ENCODE results near the gene NOS1AP. TPM values are rescaled to one million over a fixed set of nuclear protein-coding genes. Genes with fewer than 3 reads are reported as not detected.
A peak's percentile ranks its signal among the peaks of the same experiment; 100 is the strongest.

NOS1AP gene
- total RNA-seq, 1 donor from 2014 or later: 0.62 TPM

GRCh38 chr1:162285149-162285561 is 215.7 kb downstream of the NOS1AP start:
- peak; percentile 51 for DNase-seq (ENCODE audit: low read depth)

- no peak for DNase-seq (ENCODE audit: low read depth)
Observed at GRCh38 chr1:162291000-162291399, 221.5 kb downstream of the NOS1AP start.

DNA sequence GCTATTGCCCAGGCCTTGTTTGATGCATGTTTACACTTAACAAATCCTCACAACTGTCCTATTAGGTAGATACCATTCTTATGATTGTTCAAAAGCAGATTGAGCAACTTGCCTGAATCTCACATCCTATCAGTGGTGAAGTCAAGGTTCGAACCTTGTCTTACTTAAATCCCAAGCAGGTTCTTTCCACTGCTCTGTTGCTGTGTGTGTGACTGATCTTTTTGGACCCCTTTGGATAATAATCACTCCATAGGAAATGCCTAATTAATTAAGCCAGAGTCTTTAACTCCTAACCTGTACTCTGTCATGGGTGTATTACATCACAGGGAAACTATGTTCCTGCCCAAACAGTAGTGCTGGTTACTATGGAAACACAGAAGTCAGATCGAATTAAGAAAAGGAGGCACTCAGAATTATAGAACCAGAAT is 222.9 kb downstream of the NOS1AP start:
- DNase-seq (ENCODE audit: low read depth): no peak

DNA sequence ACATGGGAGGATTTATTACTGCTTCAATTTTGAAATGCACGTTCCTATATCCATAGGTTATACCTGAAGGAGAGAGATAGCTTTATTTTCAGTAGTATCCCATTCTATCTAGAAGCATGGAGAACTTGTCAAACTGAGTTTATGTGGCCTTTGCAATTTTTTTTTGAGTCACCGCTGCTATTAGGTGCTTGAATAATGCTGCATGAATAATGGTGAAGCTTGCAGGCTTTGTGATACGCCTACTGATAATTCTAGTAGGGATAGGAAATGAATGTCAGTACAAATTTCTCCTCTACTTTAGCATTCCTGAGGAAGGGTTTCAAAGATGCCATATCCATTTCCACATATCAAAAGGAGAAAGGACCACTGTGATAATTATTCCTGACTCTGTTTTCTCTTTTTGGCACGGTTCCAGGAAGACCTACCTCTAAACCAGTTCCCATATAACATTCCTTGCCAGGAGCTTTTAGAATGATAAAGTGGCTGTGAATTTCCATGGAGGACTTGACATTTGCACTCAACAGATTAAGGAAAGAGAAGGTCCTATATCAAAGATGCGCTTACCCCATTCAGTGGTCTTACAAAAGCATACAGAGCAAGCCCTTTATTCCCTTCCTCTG is 223.7 kb downstream of the NOS1AP start:
- no peak for DNase-seq (ENCODE audit: low read depth)

- DNase-seq (ENCODE audit: low read depth): no peak
Observed at GRCh38 chr1:162294015-162294414, 224.5 kb downstream of the NOS1AP start.

DNA sequence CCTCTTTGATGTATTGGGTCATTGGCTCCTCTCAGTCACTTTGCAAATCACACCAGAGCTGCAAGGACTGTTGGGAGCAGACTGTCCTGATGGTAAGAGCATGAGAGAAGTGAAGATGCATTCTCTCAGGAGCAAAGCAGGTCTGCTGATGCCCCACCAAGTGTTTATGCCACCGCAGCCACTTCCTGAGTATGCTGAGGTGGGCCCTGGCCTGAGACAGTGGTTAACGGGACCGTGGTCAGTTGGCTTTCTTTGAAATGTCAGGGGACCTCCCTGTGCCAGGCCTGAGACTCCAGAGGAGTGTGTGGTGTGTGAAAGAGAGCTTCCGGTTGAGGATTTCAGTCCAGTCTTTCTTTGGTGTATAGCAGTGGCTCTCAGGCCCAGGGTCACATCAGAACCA is 227.7 kb downstream of the NOS1AP start:
- DNase-seq (ENCODE audit: low read depth): no peak

- no peak for DNase-seq (ENCODE audit: low read depth)
Observed at GRCh38 chr1:162298266-162298665, 228.8 kb downstream of the NOS1AP start.

DNA sequence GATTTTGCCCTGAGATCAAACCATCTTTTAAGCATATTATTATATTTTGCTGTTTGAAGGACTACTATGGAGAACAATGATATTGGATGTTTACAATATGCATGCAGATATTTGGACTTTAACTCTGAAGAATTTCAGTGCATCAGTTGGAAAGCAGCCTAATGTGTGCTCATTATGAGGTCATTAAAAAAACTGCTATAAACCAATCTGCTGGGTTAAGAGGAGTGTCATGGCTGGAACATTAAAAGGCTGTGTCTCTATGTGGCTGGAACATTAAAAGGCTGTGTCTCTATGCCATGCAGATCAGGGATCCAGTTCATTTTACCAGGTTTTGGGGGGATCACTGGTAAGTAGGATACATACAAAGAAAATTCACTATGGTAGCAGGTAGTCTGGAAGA is 229.5 kb downstream of the NOS1AP start:
- no peak for DNase-seq (ENCODE audit: low read depth)

DNA sequence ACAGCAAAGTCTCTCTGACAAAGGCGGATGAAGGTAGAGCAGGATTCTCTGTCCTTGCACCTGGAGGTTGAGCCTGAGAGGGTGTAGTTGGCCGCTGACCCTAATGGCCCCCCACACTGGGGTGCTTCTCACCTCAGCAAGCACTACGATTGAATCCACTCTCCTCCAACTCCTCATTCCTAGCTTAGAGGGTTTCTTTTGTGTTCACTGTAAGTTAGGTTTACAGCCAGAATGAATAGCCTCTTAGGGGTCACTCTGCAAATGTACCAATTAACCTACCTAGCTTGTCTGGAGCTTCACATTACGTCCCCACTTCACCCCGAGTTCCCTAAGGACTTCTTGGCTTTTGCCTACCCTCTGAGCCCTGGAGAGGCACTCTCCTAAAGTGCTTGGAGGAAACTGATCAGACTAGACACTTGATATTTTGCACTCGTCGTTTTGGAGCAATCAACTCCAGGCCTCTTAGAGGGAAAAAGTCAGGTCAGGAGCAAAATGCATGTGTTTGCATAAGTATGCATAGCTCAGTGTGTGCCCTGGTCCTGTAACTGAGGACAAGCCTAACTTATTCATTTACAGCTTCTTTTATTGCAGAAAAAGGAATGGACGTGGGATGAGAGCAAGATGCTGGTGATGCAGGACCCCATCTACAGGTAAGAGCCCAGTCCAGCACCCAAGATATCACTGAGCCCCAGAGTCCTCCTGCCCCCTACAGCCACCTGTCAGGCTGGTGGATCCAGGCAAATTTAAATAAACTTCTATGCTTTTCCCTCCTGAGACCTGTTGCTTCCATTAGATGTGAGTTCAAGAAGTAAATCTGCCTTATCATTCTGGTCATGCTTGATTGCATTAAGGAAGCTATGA is 230.8 kb downstream of the NOS1AP start:
- DNase-seq (ENCODE audit: low read depth): no peak

GRCh38 chr1:162301696-162302095 is 232.2 kb downstream of the NOS1AP start:
- DNase-seq (ENCODE audit: low read depth): no peak

GRCh38 chr1:162302306-162303003 is 233.0 kb downstream of the NOS1AP start:
- DNase-seq (ENCODE audit: low read depth): no peak

- DNase-seq (ENCODE audit: low read depth): no peak
Observed at GRCh38 chr1:162303004-162303344, 233.5 kb downstream of the NOS1AP start.

- DNase-seq (ENCODE audit: low read depth): no peak
Observed at GRCh38 chr1:162304736-162305135, 235.2 kb downstream of the NOS1AP start.

GRCh38 chr1:162305969-162306368 is 236.5 kb downstream of the NOS1AP start:
- DNase-seq (ENCODE audit: low read depth): peak; percentile 80

DNA sequence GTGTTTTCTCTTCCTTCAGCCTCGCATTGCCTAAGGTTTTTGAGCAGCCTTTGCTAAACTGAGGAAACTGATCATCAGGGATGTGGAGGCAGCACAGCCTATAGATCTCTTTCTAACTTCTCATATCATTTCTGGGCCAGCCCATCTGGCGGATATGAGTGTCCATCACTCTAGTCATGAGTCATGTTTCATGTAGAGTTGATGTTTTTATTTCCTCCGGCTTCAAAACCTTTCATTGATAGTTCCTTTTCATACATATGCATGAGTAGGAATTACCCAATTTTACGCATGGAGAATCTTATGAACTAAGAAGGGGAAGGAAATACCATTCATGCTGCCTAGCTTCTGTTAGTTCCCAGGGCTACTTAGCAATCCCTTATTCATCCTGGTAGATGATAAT is 240.8 kb downstream of the NOS1AP start:
- no peak for DNase-seq (ENCODE audit: low read depth)

DNA sequence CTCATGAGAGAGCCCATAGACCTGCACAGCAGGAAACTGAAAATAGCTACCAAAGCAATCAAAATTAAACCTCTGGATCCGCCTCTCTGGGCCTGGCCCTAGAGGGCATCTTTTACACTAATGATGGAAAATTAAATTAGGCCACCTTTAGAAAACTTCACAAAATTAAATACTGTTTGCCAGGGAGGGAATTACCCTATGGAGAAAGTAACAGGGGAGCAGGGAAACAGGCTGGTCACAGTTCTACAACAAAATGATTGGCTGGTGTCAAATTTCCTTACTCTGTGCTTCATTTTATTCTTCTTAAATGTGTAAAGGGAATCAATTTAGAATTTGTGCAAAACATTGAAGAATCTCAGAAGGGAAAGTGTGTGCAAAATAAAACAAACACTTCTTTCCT is 244.7 kb downstream of the NOS1AP start:
- no peak for DNase-seq (ENCODE audit: low read depth)

- DNase-seq (ENCODE audit: low read depth): no peak
Observed at GRCh38 chr1:162315673-162316072, 246.2 kb downstream of the NOS1AP start.

DNA sequence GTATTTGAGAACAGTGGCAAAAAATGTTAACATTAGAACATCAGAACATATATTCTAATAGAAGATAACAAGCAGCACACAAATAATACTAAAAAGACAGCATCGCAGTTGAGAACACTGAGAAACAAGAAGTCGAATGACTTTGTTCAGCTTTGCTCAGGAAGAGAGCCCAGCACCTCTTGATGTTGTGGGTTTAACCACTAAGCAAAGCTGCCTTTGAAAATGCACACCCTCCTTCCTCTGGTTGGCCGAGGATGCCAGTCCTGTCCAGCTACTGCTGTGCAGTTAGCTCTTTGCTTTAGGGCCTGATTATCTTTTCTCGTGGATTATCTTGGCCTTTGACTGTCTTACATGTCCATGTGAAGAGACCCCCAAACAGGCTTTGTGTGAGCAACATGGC is 246.7 kb downstream of the NOS1AP start:
- DNase-seq (ENCODE audit: low read depth): no peak

DNA sequence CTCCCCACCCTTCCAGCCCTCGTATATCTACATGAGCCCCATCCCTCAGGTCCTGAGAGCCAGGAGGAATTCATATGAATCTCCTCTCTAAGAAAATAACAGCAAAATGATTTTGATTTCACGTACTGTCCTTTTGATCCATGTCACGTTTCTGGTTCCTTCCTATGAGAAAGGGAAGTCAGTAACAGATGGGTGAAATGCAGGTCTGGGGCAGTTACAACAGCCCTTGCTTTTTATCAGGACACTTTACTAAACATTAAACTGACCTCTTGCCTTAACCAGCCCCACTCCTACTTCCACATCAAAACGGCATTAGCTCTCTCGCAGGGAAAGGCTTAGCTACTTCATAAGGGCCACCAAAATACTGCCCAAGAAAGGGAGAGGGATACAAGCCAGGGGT is 248.1 kb downstream of the NOS1AP start:
- no peak for DNase-seq (ENCODE audit: low read depth)

GRCh38 chr1:162319493-162320175 is 250.1 kb downstream of the NOS1AP start:
- peak; percentile 76 for DNase-seq (ENCODE audit: low read depth)

DNA sequence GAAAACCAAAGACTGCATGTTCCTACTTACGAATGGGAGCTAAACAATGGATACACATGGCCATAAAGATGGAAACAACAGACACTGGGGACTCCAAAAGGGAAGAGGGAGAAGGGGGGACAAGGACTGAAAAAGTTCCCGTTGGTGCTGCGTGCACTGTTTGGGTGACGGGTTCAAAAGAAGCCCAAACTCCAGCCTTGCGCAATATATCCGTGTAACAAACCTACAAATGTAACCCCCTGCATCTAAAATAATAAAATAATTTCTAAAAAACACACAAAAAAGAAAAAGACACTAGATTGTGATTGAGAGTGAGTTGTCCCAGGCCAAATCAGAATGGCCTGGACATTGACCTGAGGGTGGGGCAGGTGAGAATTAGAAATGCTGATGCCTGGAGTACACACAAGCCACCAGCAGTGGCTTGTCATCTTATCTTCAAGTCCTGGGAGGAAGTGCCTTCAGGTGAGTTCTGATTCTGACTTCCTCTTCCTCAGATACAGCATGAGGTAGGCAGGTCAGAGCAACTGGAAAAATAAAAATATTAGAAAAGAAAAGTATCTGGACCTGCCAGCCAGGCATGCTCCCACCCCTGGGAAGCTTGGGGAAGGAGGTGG is 252.4 kb downstream of the NOS1AP start:
- DNase-seq (ENCODE audit: low read depth): no peak
